A673 (cell line): Measurements from ENCODE around the gene IGFL3.

Experiments used
- CTCF ChIP-seq: fragments of 300-800, 200-600 bp; sonication (generic); conservative IDR thresholded peaks from 2 replicates; pipeline ENCODE4 v1.5.1; 2017; ENCODE audit warnings: low read depth, mild to moderate bottlenecking, antibody characterized with exemption, low read length, moderate library complexity, mixed read lengths
- EZH2 ChIP-seq: fragments of 200-600 bp; sonication (generic); IDR thresholded peaks from 2 replicates; pipeline ENCODE4 v1.6.1; 2017; ENCODE audit warnings: borderline replicate concordance, low read depth, mild to moderate bottlenecking, mixed read lengths, antibody characterized with exemption, low read length; ENCODE audit not compliant: poor library complexity, severe bottlenecking

- TF ChIP-seq EZH2 (no peak), CTCF (no peak)
These were observed 10.0 kb upstream of the IGFL3 start for GRCh38 chr19:46134527-46134926.
